ENCODE results near the gene ZCCHC24. TPM values are rescaled to one million over a fixed set of nuclear protein-coding genes. Genes with fewer than 3 reads are reported as not detected.

ZCCHC24 gene
- total RNA-seq, 3 donors from 2014 or later, result 5.6 to 125 (median 22.8) TPM

GRCh38 chr10:79472951-79473350 is 27.5 kb upstream of the ZCCHC24 start:
- TF ChIP-seq, protein P1, sequence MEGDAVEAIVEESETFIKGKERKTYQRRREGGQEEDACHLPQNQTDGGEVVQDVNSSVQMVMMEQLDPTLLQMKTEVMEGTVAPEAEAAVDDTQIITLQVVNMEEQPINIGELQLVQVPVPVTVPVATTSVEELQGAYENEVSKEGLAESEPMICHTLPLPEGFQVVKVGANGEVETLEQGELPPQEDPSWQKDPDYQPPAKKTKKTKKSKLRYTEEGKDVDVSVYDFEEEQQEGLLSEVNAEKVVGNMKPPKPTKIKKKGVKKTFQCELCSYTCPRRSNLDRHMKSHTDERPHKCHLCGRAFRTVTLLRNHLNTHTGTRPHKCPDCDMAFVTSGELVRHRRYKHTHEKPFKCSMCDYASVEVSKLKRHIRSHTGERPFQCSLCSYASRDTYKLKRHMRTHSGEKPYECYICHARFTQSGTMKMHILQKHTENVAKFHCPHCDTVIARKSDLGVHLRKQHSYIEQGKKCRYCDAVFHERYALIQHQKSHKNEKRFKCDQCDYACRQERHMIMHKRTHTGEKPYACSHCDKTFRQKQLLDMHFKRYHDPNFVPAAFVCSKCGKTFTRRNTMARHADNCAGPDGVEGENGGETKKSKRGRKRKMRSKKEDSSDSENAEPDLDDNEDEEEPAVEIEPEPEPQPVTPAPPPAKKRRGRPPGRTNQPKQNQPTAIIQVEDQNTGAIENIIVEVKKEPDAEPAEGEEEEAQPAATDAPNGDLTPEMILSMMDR (IDR thresholded peaks at IDR 0.05), result no peak
- no peaks in the 10 kb centered on the region for H3K9me3 ChIP-seq
- intact Hi-C loops (cut with DNase I, micrococcal nuclease), result no loop called here
- ATAC-seq (no peak), DNase-seq (no peak)
- no peaks in the 10 kb centered on the region for H3K36me3 ChIP-seq (ENCODE audit: low read depth)
- H3K4me1 ChIP-seq (ENCODE audit: low read depth), result peaks cover 3% of the 10 kb centered on the region
- H3K4me3 ChIP-seq, result no peak overlapping the region

DNA sequence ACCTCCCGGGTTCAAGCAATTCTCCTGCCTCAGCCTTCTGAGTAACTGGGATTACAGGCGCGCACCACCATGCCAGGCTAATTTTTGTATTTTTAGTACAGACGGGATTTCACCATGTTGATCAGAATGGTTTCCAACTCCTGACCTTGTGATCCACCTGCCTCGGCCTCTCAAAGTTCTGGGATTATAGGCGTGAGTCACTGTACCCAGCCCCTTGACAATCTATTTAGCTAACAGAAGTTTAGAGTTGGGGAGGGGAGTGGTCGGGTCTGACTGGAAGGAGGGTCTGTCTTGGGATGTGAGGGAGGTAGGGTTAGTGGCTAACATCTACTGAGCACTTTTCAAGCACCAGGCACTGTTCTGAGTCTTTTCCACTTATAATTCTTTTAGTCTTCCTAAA is 27.0 kb upstream of the ZCCHC24 start:
- ATAC-seq, result no peak
- TF ChIP-seq, protein P1 (IDR thresholded peaks at IDR 0.05), result no peak
- no peaks in the 10 kb centered on the region for H3K9me3 ChIP-seq
- H3K4me3 ChIP-seq, result no peak overlapping the region
- no peaks in the 10 kb centered on the region for H3K36me3 ChIP-seq (ENCODE audit: low read depth)
- no peak for DNase-seq
- H3K4me1 ChIP-seq (ENCODE audit: low read depth), result peaks cover 3% of the 10 kb centered on the region
- intact Hi-C loops (cut with DNase I, micrococcal nuclease), result no loop called here

GRCh38 chr10:79471776-79472175 is 26.4 kb upstream of the ZCCHC24 start:
- DNase-seq, result no peak
- Histone ChIP-seq H3K4me3 (no peak overlapping the region), H3K9me3 (no peaks in the 10 kb centered on the region), H3K4me1 (ENCODE audit: low read depth) (peaks cover 3% of the 10 kb centered on the region), H3K36me3 (ENCODE audit: low read depth) (no peaks in the 10 kb centered on the region)
- intact Hi-C loops (cut with DNase I, micrococcal nuclease), result no loop called here
- ATAC-seq, result no peak
- TF ChIP-seq, protein P1 (IDR thresholded peaks at IDR 0.05), result no peak

DNA sequence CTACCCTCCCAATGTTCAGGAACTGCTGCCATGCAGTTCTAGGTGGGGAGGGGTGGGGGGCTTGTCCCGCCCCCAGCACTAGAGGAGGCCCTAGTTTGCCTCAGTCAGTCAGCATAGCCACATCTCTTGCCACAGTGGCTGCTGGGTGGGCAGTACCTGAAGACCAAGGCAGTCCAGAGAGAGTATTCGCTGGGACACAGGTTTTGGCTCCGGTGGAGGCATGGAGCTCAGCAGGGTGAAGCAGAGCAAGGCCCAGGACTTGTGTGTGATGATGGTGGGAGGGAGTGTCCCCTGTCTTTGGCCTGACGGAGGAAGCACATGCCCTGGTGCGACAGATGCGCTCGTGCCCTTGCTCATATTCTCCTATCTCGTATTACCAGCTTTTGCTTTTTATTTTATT is 24.7 kb upstream of the ZCCHC24 start:
- intact Hi-C loops (cut with DNase I, micrococcal nuclease), result no loop called here
- H3K9me3 ChIP-seq, result no peaks in the 10 kb centered on the region
- H3K36me3 ChIP-seq (ENCODE audit: low read depth), result no peaks in the 10 kb centered on the region
- ATAC-seq (no peak), DNase-seq (no peak)
- no peak overlapping the region for H3K4me3 ChIP-seq
- TF ChIP-seq, protein P1 (IDR thresholded peaks at IDR 0.05), result no peak
- H3K4me1 ChIP-seq (ENCODE audit: low read depth), result peaks cover 3% of the 10 kb centered on the region

DNA sequence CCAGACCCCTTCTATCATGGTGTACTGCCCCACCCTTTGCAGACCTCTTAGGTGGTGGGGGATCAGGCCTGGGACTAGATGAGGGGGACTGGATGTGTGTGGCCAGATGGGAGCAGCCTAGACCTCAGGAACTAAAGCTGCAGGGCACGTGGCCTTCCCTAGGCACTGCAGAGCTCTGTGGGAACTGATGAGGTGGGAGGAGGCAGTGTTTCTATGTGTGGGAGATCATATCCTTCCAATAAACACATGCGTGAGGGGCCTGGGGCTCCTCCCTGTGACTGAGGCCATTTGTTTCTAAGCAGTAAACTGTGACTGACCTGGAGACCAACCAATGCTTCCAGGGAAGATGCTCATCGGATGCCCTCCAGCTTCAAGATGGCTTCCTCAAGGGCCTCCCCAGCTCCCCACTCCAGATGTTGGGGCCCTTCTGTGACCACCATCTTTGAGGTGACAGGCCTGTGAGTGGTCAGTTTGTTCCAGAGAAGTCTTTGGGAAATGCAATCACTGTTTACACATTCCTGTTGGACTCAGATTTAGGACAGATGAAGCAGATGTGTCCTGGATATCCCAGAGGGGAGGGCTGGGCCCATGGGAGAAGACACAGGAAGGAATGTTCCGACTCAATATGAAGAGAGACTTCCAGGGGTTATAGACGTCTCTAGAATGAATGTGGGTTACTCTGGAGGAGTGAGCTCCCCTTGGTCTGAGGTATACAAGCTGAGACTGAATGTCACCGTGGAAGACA is 23.6 kb upstream of the ZCCHC24 start:
- H3K4me1 ChIP-seq (ENCODE audit: low read depth), result peaks cover 3% of the 10 kb centered on the region
- DNase-seq (no peak), ATAC-seq (no peak)
- no peaks in the 10 kb centered on the region for H3K36me3 ChIP-seq (ENCODE audit: low read depth)
- H3K4me3 ChIP-seq, result no peak overlapping the region
- intact Hi-C loops (cut with DNase I, micrococcal nuclease), result loop anchor here (5.0 to 10.0 kb wide), 2 partner anchors 92 to 94 kb away; no protein-coding TSS in a partner anchor
- TF ChIP-seq, protein P1 (IDR thresholded peaks at IDR 0.05), result no peak
- H3K9me3 ChIP-seq, result no peaks in the 10 kb centered on the region
